Activated naive CD4-positive, alpha-beta T cell treated with anti-CD3 and anti-CD28 coated beads, Interleukin-2, amount 50 U/mL, for 24 hours (primary cell): Measurements from ENCODE around the gene IL2RA.
A peak's percentile ranks its signal among the peaks of the same experiment; 100 is the strongest.

Experiments used
- H3K27ac Mint-ChIP-seq: one replicate; pipeline ENCODE4 v1.8.0; 2021; ENCODE audit warnings: mild to moderate bottlenecking, mixed read lengths
- H3K27me3 Mint-ChIP-seq: one replicate; pipeline ENCODE4 v1.8.0; 2021; ENCODE audit warnings: mixed read lengths
- H3K36me3 Mint-ChIP-seq: one replicate; pipeline ENCODE4 v1.8.0; 2021; ENCODE audit warnings: mixed read lengths
- H3K4me1 Mint-ChIP-seq: one replicate; pipeline ENCODE4 v1.8.0; 2021; ENCODE audit warnings: mixed read lengths
- H3K4me3 Mint-ChIP-seq: one replicate; pipeline ENCODE4 v1.8.0; 2021; ENCODE audit warnings: mild to moderate bottlenecking, mixed read lengths
- H3K9me3 Mint-ChIP-seq: one replicate; pipeline ENCODE4 v1.8.0; 2021; ENCODE audit warnings: mixed read lengths

Gene IL2RA

GRCh38 chr10:6040205-6040604 lies 22.0 kb downstream of the IL2RA start:
- H3K4me3 Mint-ChIP-seq = peak overlapping the region; percentile 11
- H3K36me3 Mint-ChIP-seq = peaks cover 41% of the 10 kb centered on the region
- H3K27ac Mint-ChIP-seq = no peak overlapping the region
- no peaks in the 10 kb centered on the region for H3K27me3 Mint-ChIP-seq
- H3K4me1 Mint-ChIP-seq = peaks cover 86% of the 10 kb centered on the region
- H3K9me3 Mint-ChIP-seq = peaks cover 5% of the 10 kb centered on the region

- Mint-ChIP-seq H3K36me3 (peaks cover 42% of the 10 kb centered on the region), H3K27me3 (no peaks in the 10 kb centered on the region), H3K4me1 (peaks cover 84% of the 10 kb centered on the region), H3K27ac (peak overlapping the region; percentile 95), H3K9me3 (peaks cover 5% of the 10 kb centered on the region), H3K4me3 (peak overlapping the region; percentile 47)
Observed at GRCh38 chr10:6039711-6040110, 22.5 kb downstream of the IL2RA start.

- peaks cover 83% of the 10 kb centered on the region for H3K4me1 Mint-ChIP-seq
- H3K4me3 Mint-ChIP-seq = peak overlapping the region; percentile 78
Observed at GRCh38 chr10:6038071-6038631, 24.0 kb downstream of the IL2RA start.

GRCh38 chr10:6037422-6037821 lies 24.7 kb downstream of the IL2RA start:
- Mint-ChIP-seq H3K4me3 (peak overlapping the region; percentile 78), H3K9me3 (peaks cover 5% of the 10 kb centered on the region), H3K4me1 (peaks cover 80% of the 10 kb centered on the region), H3K27me3 (no peaks in the 10 kb centered on the region), H3K36me3 (peaks cover 37% of the 10 kb centered on the region), H3K27ac (peak overlapping the region; percentile 95)

More at GRCh38 chr10:6038071-6038631, 24.0 kb downstream of the IL2RA start:
- Mint-ChIP-seq H3K36me3 (peaks cover 37% of the 10 kb centered on the region), H3K9me3 (peaks cover 5% of the 10 kb centered on the region), H3K27ac (peak overlapping the region; percentile 95), H3K27me3 (no peaks in the 10 kb centered on the region)

GRCh38 chr10:6036861-6037321 lies 25.3 kb downstream of the IL2RA start:
- Mint-ChIP-seq H3K36me3 (peaks cover 37% of the 10 kb centered on the region), H3K4me3 (peak overlapping the region; percentile 78), H3K27ac (peak overlapping the region; percentile 95), H3K9me3 (peaks cover 5% of the 10 kb centered on the region), H3K27me3 (no peaks in the 10 kb centered on the region), H3K4me1 (peaks cover 77% of the 10 kb centered on the region)

GRCh38 chr10:6035931-6036575 lies 26.1 kb downstream of the IL2RA start:
- Mint-ChIP-seq H3K9me3 (peaks cover 5% of the 10 kb centered on the region), H3K27ac (peak overlapping the region; percentile 95), H3K36me3 (peaks cover 31% of the 10 kb centered on the region), H3K4me3 (no peak overlapping the region), H3K27me3 (no peaks in the 10 kb centered on the region), H3K4me1 (peaks cover 73% of the 10 kb centered on the region)

GRCh38 chr10:6035101-6035834 lies 26.9 kb downstream of the IL2RA start:
- Mint-ChIP-seq H3K27me3 (no peaks in the 10 kb centered on the region), H3K4me3 (no peak overlapping the region), H3K9me3 (peaks cover 13% of the 10 kb centered on the region), H3K4me1 (peaks cover 73% of the 10 kb centered on the region), H3K27ac (peak overlapping the region; percentile 25), H3K36me3 (peaks cover 33% of the 10 kb centered on the region)

GRCh38 chr10:6034371-6034770 lies 27.8 kb downstream of the IL2RA start:
- peaks cover 68% of the 10 kb centered on the region for H3K4me1 Mint-ChIP-seq
- H3K36me3 Mint-ChIP-seq = peaks cover 30% of the 10 kb centered on the region
- no peaks in the 10 kb centered on the region for H3K27me3 Mint-ChIP-seq
- H3K4me3 Mint-ChIP-seq = no peak overlapping the region
- no peak overlapping the region for H3K27ac Mint-ChIP-seq
- H3K9me3 Mint-ChIP-seq = peaks cover 16% of the 10 kb centered on the region

- H3K27me3 Mint-ChIP-seq = no peaks in the 10 kb centered on the region
- H3K36me3 Mint-ChIP-seq = peaks cover 26% of the 10 kb centered on the region
- H3K4me1 Mint-ChIP-seq = peaks cover 64% of the 10 kb centered on the region
- peaks cover 16% of the 10 kb centered on the region for H3K9me3 Mint-ChIP-seq
- H3K4me3 Mint-ChIP-seq = no peak overlapping the region
- H3K27ac Mint-ChIP-seq = peak overlapping the region; percentile 17
Observed at GRCh38 chr10:6033954-6034353, 28.2 kb downstream of the IL2RA start.

- Mint-ChIP-seq H3K9me3 (peaks cover 11% of the 10 kb centered on the region), H3K36me3 (peaks cover 27% of the 10 kb centered on the region), H3K27ac (peak overlapping the region; percentile 14), H3K4me1 (peaks cover 44% of the 10 kb centered on the region), H3K27me3 (no peaks in the 10 kb centered on the region), H3K4me3 (no peak overlapping the region)
Observed at GRCh38 chr10:6030940-6031339, 31.2 kb downstream of the IL2RA start.

- Mint-ChIP-seq H3K36me3 (peaks cover 26% of the 10 kb centered on the region), H3K4me3 (no peak overlapping the region), H3K4me1 (peaks cover 40% of the 10 kb centered on the region)
Observed at GRCh38 chr10:6030217-6030616, 31.9 kb downstream of the IL2RA start.

GRCh38 chr10:6027929-6028328 lies 34.2 kb downstream of the IL2RA start:
- peaks cover 11% of the 10 kb centered on the region for H3K9me3 Mint-ChIP-seq
- no peaks in the 10 kb centered on the region for H3K27me3 Mint-ChIP-seq
- no peak overlapping the region for H3K27ac Mint-ChIP-seq
- H3K4me3 Mint-ChIP-seq = no peak overlapping the region
- H3K4me1 Mint-ChIP-seq = peaks cover 24% of the 10 kb centered on the region
- peaks cover 29% of the 10 kb centered on the region for H3K36me3 Mint-ChIP-seq

More at GRCh38 chr10:6030217-6030616, 31.9 kb downstream of the IL2RA start:
- Mint-ChIP-seq H3K9me3 (peaks cover 11% of the 10 kb centered on the region), H3K27ac (peak overlapping the region; percentile 20), H3K27me3 (no peaks in the 10 kb centered on the region)

GRCh38 chr10:6025683-6026255 lies 36.4 kb downstream of the IL2RA start:
- Mint-ChIP-seq H3K27ac (no peak overlapping the region), H3K27me3 (no peaks in the 10 kb centered on the region), H3K4me3 (no peak overlapping the region), H3K36me3 (peaks cover 40% of the 10 kb centered on the region), H3K9me3 (peaks cover 8% of the 10 kb centered on the region), H3K4me1 (peaks cover 17% of the 10 kb centered on the region)

- H3K27ac Mint-ChIP-seq = no peak overlapping the region
- H3K27me3 Mint-ChIP-seq = no peaks in the 10 kb centered on the region
- peaks cover 38% of the 10 kb centered on the region for H3K36me3 Mint-ChIP-seq
- no peak overlapping the region for H3K4me3 Mint-ChIP-seq
- H3K9me3 Mint-ChIP-seq = no peaks in the 10 kb centered on the region
- H3K4me1 Mint-ChIP-seq = peaks cover 11% of the 10 kb centered on the region
Observed at GRCh38 chr10:6024334-6024682, 37.9 kb downstream of the IL2RA start.

- Mint-ChIP-seq H3K4me1 (peaks cover 15% of the 10 kb centered on the region), H3K27ac (no peak overlapping the region), H3K9me3 (no peaks in the 10 kb centered on the region), H3K36me3 (peaks cover 43% of the 10 kb centered on the region), H3K4me3 (no peak overlapping the region), H3K27me3 (no peaks in the 10 kb centered on the region)
Observed at GRCh38 chr10:6023661-6024333, 38.4 kb downstream of the IL2RA start.
